Uterus (tissue), 2 donors: ENCODE data around the gene UPK3BL2.
"Not testable (repeated sequence)": the region's sequence is repeated elsewhere in the genome, so short reads cannot be mapped to it uniquely, and the experiment has no call there.

Source experiments
- POLR2A ChIP-seq, 2 donors: fragments of 450-650 bp; IDR thresholded peaks; one replicate each; pipeline ENCODE4 v1.6.1; 2016; ENCODE audit warnings: antibody characterized with exemption in 2 of 2, mild to moderate bottlenecking in 1 of 2, moderate library complexity in 1 of 2
- TF ChIP-seq, protein P1 (sequence below), 4 experiments: fragments of 200-600 bp in 2 of 4; fragments of 450-650 bp in 2 of 4; sonication (generic) in 2 of 4; IDR thresholded peaks; one replicate each; pipeline ENCODE4 v1.5.1; 2016 to 2019; ENCODE audit warnings: antibody characterized with exemption in 4 of 4, mild to moderate bottlenecking in 2 of 4, moderate library complexity in 1 of 4

DNA sequence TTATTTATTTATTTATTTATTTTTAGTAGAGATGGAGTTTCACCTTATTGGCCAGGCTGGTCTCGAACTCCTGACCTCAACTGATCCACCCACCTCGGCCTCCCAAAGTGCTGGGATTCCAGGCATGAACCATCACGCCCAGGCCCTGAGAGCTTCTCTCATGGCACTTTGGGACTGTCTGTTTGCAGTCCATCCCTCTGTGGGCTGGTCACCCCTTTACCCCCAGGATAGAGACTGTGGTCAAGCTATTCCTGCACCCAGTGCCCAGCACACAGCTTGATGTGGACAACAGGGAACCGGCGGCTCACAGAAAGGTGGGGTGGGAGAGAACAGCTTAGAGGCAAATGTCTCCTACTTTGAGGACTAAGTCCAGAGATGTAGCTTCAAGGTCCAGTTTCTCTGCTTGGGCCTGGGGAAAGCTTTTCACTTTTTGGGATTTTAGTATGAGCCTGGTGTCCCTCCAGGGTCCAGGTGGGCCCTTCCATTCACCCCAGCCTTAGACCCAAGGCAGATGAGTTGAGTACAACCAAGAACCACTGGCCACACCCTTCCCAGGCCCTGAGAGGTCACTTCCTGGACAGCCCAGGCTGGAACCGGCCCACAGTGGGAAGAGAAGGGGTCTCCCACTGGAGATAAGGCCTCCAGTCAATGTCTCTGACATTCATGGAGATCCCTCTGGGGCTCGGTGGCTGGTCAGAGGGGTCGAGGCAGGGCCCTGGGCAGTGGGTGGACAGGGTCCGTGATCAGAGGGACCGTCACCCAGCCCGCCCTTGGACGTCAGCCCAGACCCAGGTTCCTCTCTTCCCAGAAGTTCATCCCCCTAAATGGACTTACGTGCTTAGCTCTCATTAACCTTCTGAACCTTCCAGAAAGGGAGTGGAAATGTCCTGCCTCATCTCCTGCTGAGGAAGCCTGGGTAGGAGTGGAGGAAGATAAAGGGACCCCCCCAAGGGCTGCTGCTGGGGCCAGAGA is 15.4 kb downstream of the UPK3BL2 start:
- TF ChIP-seq, protein P1, sequence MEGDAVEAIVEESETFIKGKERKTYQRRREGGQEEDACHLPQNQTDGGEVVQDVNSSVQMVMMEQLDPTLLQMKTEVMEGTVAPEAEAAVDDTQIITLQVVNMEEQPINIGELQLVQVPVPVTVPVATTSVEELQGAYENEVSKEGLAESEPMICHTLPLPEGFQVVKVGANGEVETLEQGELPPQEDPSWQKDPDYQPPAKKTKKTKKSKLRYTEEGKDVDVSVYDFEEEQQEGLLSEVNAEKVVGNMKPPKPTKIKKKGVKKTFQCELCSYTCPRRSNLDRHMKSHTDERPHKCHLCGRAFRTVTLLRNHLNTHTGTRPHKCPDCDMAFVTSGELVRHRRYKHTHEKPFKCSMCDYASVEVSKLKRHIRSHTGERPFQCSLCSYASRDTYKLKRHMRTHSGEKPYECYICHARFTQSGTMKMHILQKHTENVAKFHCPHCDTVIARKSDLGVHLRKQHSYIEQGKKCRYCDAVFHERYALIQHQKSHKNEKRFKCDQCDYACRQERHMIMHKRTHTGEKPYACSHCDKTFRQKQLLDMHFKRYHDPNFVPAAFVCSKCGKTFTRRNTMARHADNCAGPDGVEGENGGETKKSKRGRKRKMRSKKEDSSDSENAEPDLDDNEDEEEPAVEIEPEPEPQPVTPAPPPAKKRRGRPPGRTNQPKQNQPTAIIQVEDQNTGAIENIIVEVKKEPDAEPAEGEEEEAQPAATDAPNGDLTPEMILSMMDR (IDR thresholded peaks at IDR 0.05): not testable (repeated sequence)
- TF ChIP-seq POLR2A (IDR thresholded peaks at IDR 0.05): not testable (repeated sequence)
